SK-N-SH treated with all-trans-retinoic acid at 6 μM for 48 hours (cell line): ENCODE measurements around the gene TMEM161A.

Experiments
- ATAC-seq: fragments of 200-7000 bp; cut with Tn5 transposase; 3 replicates; pipeline ENCODE4 v1.9.1; 2020; ENCODE audit warnings: mild to moderate bottlenecking, moderate library complexity
- ARNTL ChIP-seq: fragments of 450-650 bp; formaldehyde crosslinking; IDR thresholded peaks from 2 replicates; pipeline ENCODE4 v1.5.0; 2020; ENCODE audit warnings: low read depth, mild to moderate bottlenecking, moderate library complexity, borderline replicate concordance
- BACH2 ChIP-seq: fragments of 250-450 bp; sonication (Bioruptor Pico); IDR thresholded peaks from 2 replicates; pipeline ENCODE4 v1.9.0; 2021; ENCODE audit warnings: mild to moderate bottlenecking, borderline replicate concordance
- CSDC2 ChIP-seq: fragments of 250-450 bp; sonication (Bioruptor Pico); IDR thresholded peaks from 2 replicates; pipeline ENCODE4 v1.5.0; 2020; ENCODE audit warnings: mild to moderate bottlenecking, moderate library complexity
- ESRRG ChIP-seq: fragments of 250-450 bp; sonication (Bioruptor Pico); IDR thresholded peaks from 2 replicates; pipeline ENCODE4 v1.6.1; 2021; ENCODE audit warnings: mild to moderate bottlenecking
- GLIS3 ChIP-seq: fragments of 250-450 bp; sonication (Bioruptor Pico); IDR thresholded peaks from 2 replicates; pipeline ENCODE4 v1.5.0; 2020; ENCODE audit warnings: mild to moderate bottlenecking, moderate library complexity
- ISL1 ChIP-seq: fragments of 250-450 bp; sonication (Bioruptor Pico); IDR thresholded peaks from 2 replicates; pipeline ENCODE4 v2.1.2; 2022; ENCODE audit warnings: mild to moderate bottlenecking, moderate library complexity
- OSR1 ChIP-seq: fragments of 250-450 bp; sonication (Bioruptor Pico); IDR thresholded peaks from 2 replicates; pipeline ENCODE4 v1.8.0; 2022; ENCODE audit warnings: moderate library complexity, mild to moderate bottlenecking, inconsistent platforms
- RARB ChIP-seq: fragments of 250-450 bp; sonication (Bioruptor Pico); IDR thresholded peaks from 2 replicates; pipeline ENCODE4 v1.8.0; 2021; ENCODE audit warnings: mild to moderate bottlenecking, moderate library complexity
- SNAI2 ChIP-seq: fragments of 250-450 bp; sonication (Bioruptor Pico); IDR thresholded peaks from 2 replicates; pipeline ENCODE4 v1.5.0; 2020; ENCODE audit warnings: mild to moderate bottlenecking, moderate library complexity
- TCF4 ChIP-seq: fragments of 250-450 bp; sonication (Bioruptor Pico); IDR thresholded peaks from 2 replicates; pipeline ENCODE4 v1.8.0; 2021; ENCODE audit warnings: mild to moderate bottlenecking, moderate library complexity, borderline replicate concordance
- TOX ChIP-seq: fragments of 250-450 bp; sonication (Bioruptor Pico); IDR thresholded peaks from 2 replicates; pipeline ENCODE4 v1.8.0; 2021; ENCODE audit warnings: mild to moderate bottlenecking, moderate library complexity, borderline replicate concordance
- ZC3H10 ChIP-seq: fragments of 250-450 bp; sonication (Bioruptor Pico); IDR thresholded peaks from 2 replicates; pipeline ENCODE4 v1.5.1; 2021; ENCODE audit warnings: mild to moderate bottlenecking, moderate library complexity
- ZFP3 ChIP-seq: fragments of 250-450 bp; sonication (Bioruptor Pico); IDR thresholded peaks from 2 replicates; pipeline ENCODE4 v1.5.0; 2020; ENCODE audit warnings: mild to moderate bottlenecking, moderate library complexity
- ZFP30 ChIP-seq: fragments of 450-650 bp; formaldehyde crosslinking; IDR thresholded peaks from 2 replicates; pipeline ENCODE4 v1.5.0; 2022; ENCODE audit warnings: mild to moderate bottlenecking, moderate library complexity
- ZNF565 ChIP-seq: fragments of 450-650 bp; formaldehyde crosslinking; conservative IDR thresholded peaks from 2 replicates; pipeline ENCODE4 v1.5.0; 2020; ENCODE audit warnings: low read depth, mild to moderate bottlenecking, moderate library complexity
- ZNF70 ChIP-seq: fragments of 450-650 bp; formaldehyde crosslinking; IDR thresholded peaks from 2 replicates; pipeline ENCODE4 v1.5.0; 2020; ENCODE audit warnings: mild to moderate bottlenecking, moderate library complexity
- ZNF8 ChIP-seq: fragments of 450-650 bp; formaldehyde crosslinking; IDR thresholded peaks from 2 replicates; pipeline ENCODE4 v1.5.0; 2020; ENCODE audit warnings: mild to moderate bottlenecking, moderate library complexity
- TF ChIP-seq, protein P1 (sequence below): fragments of 250-450 bp; sonication (Bioruptor Pico); IDR thresholded peaks from 2 replicates; pipeline ENCODE4 v1.8.0; 2021; ENCODE audit warnings: low read depth, mild to moderate bottlenecking, moderate library complexity, borderline replicate concordance
- TF ChIP-seq, protein P2 (sequence below): fragments of 250-450 bp; sonication (Bioruptor Pico); IDR thresholded peaks from 2 replicates; pipeline ENCODE4 v1.5.1; 2021; ENCODE audit warnings: mild to moderate bottlenecking, moderate library complexity
- TF ChIP-seq, protein P3 (sequence below): fragments of 250-450 bp; sonication (Bioruptor Pico); IDR thresholded peaks from 2 replicates; pipeline ENCODE4 v1.5.1; 2020; ENCODE audit warnings: low read depth, mild to moderate bottlenecking, moderate library complexity
- TF ChIP-seq, protein P4 (sequence below): fragments of 250-450 bp; sonication (Bioruptor Pico); IDR thresholded peaks from 2 replicates; pipeline ENCODE4 v1.5.0; 2020; ENCODE audit warnings: mild to moderate bottlenecking, moderate library complexity
- TF ChIP-seq, protein P5 (sequence below): fragments of 250-450 bp; sonication (Bioruptor Pico); IDR thresholded peaks from 2 replicates; pipeline ENCODE4 v1.8.0; 2020; ENCODE audit warnings: mild to moderate bottlenecking, moderate library complexity, borderline replicate concordance

Gene TMEM161A

DNA sequence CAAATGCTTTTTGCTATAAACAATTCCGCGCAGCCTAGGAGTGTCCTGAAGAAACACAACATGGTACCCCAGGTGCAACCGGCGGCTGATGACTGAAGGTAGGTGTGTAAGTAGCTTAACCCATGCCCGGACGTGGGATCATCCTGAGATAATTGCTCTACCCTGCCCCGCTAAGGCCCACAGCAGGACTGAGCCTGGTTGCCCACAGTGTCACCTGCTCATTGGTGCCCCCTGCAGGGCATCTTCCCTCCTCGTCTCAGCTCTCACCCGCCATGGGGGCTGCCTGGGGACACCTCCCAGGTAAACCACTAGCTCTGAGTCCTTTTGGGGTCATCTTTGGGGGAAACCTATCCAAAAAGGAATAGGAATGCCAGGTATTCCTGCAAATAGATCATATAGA, 22.3 kb downstream of the TMEM161A start:
- TF ChIP-seq ISL1 (CRISPR knock-in tag) (no peak), ZFP30 (CRISPR knock-in tag) (no peak), ZNF8 (CRISPR knock-in tag) (no peak), CSDC2 (CRISPR knock-in tag) (no peak), ZNF70 (CRISPR knock-in tag) (no peak), ZNF565 (CRISPR knock-in tag) (no peak), ZFP3 (CRISPR knock-in tag) (no peak), TCF4 (CRISPR knock-in tag) (no peak), ESRRG (CRISPR knock-in tag) (no peak), ARNTL (CRISPR knock-in tag) (no peak), GLIS3 (CRISPR knock-in tag) (no peak), ZC3H10 (CRISPR knock-in tag) (no peak), RARB (CRISPR knock-in tag) (no peak)
- TF ChIP-seq, protein P1, sequence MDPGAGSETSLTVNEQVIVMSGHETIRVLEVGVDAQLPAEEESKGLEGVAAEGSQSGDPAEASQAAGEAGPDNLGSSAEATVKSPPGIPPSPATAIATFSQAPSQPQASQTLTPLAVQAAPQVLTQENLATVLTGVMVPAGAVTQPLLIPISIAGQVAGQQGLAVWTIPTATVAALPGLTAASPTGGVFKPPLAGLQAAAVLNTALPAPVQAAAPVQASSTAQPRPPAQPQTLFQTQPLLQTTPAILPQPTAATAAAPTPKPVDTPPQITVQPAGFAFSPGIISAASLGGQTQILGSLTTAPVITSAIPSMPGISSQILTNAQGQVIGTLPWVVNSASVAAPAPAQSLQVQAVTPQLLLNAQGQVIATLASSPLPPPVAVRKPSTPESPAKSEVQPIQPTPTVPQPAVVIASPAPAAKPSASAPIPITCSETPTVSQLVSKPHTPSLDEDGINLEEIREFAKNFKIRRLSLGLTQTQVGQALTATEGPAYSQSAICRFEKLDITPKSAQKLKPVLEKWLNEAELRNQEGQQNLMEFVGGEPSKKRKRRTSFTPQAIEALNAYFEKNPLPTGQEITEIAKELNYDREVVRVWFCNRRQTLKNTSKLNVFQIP (CRISPR knock-in tag): no peak
- TF ChIP-seq, protein P2, sequence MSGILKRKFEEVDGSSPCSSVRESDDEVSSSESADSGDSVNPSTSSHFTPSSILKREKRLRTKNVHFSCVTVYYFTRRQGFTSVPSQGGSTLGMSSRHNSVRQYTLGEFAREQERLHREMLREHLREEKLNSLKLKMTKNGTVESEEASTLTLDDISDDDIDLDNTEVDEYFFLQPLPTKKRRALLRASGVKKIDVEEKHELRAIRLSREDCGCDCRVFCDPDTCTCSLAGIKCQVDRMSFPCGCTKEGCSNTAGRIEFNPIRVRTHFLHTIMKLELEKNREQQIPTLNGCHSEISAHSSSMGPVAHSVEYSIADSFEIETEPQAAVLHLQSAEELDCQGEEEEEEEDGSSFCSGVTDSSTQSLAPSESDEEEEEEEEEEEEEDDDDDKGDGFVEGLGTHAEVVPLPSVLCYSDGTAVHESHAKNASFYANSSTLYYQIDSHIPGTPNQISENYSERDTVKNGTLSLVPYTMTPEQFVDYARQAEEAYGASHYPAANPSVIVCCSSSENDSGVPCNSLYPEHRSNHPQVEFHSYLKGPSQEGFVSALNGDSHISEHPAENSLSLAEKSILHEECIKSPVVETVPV (CRISPR knock-in tag): no peak
- TF ChIP-seq, protein P3, sequence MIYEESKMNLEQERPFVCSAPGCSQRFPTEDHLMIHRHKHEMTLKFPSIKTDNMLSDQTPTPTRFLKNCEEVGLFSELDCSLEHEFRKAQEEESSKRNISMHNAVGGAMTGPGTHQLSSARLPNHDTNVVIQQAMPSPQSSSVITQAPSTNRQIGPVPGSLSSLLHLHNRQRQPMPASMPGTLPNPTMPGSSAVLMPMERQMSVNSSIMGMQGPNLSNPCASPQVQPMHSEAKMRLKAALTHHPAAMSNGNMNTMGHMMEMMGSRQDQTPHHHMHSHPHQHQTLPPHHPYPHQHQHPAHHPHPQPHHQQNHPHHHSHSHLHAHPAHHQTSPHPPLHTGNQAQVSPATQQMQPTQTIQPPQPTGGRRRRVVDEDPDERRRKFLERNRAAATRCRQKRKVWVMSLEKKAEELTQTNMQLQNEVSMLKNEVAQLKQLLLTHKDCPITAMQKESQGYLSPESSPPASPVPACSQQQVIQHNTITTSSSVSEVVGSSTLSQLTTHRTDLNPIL (CRISPR knock-in tag): no peak
- TF ChIP-seq, protein P4, sequence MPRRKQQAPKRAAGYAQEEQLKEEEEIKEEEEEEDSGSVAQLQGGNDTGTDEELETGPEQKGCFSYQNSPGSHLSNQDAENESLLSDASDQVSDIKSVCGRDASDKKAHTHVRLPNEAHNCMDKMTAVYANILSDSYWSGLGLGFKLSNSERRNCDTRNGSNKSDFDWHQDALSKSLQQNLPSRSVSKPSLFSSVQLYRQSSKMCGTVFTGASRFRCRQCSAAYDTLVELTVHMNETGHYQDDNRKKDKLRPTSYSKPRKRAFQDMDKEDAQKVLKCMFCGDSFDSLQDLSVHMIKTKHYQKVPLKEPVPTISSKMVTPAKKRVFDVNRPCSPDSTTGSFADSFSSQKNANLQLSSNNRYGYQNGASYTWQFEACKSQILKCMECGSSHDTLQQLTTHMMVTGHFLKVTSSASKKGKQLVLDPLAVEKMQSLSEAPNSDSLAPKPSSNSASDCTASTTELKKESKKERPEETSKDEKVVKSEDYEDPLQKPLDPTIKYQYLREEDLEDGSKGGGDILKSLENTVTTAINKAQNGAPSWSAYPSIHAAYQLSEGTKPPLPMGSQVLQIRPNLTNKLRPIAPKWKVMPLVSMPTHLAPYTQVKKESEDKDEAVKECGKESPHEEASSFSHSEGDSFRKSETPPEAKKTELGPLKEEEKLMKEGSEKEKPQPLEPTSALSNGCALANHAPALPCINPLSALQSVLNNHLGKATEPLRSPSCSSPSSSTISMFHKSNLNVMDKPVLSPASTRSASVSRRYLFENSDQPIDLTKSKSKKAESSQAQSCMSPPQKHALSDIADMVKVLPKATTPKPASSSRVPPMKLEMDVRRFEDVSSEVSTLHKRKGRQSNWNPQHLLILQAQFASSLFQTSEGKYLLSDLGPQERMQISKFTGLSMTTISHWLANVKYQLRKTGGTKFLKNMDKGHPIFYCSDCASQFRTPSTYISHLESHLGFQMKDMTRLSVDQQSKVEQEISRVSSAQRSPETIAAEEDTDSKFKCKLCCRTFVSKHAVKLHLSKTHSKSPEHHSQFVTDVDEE (CRISPR knock-in tag): no peak
- ATAC-seq: peak; percentile 44

DNA sequence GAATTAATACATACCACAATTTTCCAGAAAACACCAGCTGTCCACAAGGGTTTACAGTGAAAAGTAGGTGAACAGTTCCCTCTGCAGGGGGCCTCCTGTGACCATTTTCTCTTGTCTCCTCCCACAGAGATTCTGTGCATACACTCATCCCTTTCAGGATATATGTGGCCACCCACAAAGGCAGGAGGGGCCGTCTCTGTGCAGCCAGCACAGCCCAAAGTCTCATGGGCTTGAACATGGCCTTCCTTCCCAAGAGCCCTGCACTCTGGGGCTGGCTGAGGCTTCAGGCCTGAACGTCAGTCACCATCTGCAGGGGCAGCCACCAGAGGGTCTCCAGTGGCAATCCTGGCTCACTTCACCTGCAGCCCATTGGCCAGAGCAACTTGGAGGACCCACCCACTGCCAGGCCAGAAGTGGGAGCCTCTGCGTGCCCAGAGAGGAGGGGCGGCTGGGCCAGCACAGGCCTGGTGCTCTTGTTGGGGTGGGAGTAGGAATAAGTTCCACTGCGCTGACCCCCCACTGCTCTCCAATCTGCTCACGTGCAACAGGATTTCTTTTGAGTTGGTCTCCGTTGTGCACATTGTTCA, 25.1 kb downstream of the TMEM161A start:
- TF ChIP-seq, protein P1 (CRISPR knock-in tag): no peak
- TF ChIP-seq TOX: no peak
- no peak for TF ChIP-seq ZFP30 (CRISPR knock-in tag)
- TF ChIP-seq ARNTL (CRISPR knock-in tag): no peak
- TF ChIP-seq CSDC2 (CRISPR knock-in tag): no peak
- TF ChIP-seq ZNF565 (CRISPR knock-in tag): no peak
- TF ChIP-seq GLIS3 (CRISPR knock-in tag): no peak
- TF ChIP-seq ESRRG (CRISPR knock-in tag): no peak
- no peak for TF ChIP-seq TCF4 (CRISPR knock-in tag)
- no peak for TF ChIP-seq SNAI2 (CRISPR knock-in tag)
- TF ChIP-seq BACH2 (CRISPR knock-in tag): no peak
- TF ChIP-seq ZNF70 (CRISPR knock-in tag): no peak
- TF ChIP-seq, protein P5, sequence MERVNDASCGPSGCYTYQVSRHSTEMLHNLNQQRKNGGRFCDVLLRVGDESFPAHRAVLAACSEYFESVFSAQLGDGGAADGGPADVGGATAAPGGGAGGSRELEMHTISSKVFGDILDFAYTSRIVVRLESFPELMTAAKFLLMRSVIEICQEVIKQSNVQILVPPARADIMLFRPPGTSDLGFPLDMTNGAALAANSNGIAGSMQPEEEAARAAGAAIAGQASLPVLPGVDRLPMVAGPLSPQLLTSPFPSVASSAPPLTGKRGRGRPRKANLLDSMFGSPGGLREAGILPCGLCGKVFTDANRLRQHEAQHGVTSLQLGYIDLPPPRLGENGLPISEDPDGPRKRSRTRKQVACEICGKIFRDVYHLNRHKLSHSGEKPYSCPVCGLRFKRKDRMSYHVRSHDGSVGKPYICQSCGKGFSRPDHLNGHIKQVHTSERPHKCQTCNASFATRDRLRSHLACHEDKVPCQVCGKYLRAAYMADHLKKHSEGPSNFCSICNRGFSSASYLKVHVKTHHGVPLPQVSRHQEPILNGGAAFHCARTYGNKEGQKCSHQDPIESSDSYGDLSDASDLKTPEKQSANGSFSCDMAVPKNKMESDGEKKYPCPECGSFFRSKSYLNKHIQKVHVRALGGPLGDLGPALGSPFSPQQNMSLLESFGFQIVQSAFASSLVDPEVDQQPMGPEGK (CRISPR knock-in tag): no peak
- TF ChIP-seq OSR1: no peak
- no peak for TF ChIP-seq ZNF8 (CRISPR knock-in tag)
- ATAC-seq: peak; percentile 38
